ENCODE data around the gene RALGPS1.

Gene RALGPS1

DNA sequence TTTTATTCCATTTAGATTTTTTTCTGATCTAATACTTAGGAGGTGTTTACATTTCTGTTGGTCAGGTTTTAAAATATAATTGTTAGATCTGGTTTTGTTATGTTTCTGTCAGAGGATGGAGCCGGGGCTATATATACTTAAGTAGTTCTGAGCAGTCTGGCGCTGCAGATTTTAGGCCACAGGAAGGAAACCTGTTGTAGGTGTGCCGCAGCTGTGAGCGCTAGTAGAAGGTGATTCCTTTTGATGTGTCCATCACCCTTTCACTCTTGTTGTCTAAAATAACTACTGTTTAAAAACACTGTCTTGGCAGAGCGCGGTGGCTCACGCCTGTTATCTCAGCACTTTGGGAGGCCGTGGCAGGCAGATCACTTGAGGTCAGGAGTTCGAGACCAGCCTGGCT lies 37.2 kb upstream of the RALGPS1 start:
- Histone ChIP-seq H3K27me3 (ENCODE audit: control insufficient read depth, low read length) (no peaks in the 10 kb centered on the region), H3K4me1 (ENCODE audit: control insufficient read depth, low read length) (peaks cover 7% of the 10 kb centered on the region), H3K27ac (ENCODE audit: low read depth, low read length) (no peak overlapping the region), H3K36me3 (ENCODE audit: control insufficient read depth, low read length) (peaks cover 20% of the 10 kb centered on the region), H4K20me1 (ENCODE audit: control insufficient read depth, insufficient read depth, low read depth, low read length) (peaks cover 3% of the 10 kb centered on the region; the same call in 1 of the 2 replicates), H3K9me2 (replicated peaks; ENCODE audit: control insufficient read depth, low read length) (no peaks in the 10 kb centered on the region), H3F3A (ENCODE audit: control insufficient read depth, insufficient read depth) (peaks cover 8% of the 10 kb centered on the region; the same call in 1 of the 2 replicates), H3K9me3 (ENCODE audit: control insufficient read depth, insufficient read depth, low read length) (no peaks in the 10 kb centered on the region), H3K79me2 (ENCODE audit: control insufficient read depth, low read length) (peaks cover 20% of the 10 kb centered on the region), H3K4me3 (ENCODE audit: low read length) (no peak overlapping the region), H3K4me2 (ENCODE audit: low read length) (no peak overlapping the region)
- TF ChIP-seq, protein P1, sequence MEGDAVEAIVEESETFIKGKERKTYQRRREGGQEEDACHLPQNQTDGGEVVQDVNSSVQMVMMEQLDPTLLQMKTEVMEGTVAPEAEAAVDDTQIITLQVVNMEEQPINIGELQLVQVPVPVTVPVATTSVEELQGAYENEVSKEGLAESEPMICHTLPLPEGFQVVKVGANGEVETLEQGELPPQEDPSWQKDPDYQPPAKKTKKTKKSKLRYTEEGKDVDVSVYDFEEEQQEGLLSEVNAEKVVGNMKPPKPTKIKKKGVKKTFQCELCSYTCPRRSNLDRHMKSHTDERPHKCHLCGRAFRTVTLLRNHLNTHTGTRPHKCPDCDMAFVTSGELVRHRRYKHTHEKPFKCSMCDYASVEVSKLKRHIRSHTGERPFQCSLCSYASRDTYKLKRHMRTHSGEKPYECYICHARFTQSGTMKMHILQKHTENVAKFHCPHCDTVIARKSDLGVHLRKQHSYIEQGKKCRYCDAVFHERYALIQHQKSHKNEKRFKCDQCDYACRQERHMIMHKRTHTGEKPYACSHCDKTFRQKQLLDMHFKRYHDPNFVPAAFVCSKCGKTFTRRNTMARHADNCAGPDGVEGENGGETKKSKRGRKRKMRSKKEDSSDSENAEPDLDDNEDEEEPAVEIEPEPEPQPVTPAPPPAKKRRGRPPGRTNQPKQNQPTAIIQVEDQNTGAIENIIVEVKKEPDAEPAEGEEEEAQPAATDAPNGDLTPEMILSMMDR (IDR thresholded peaks at IDR 0.05; ENCODE audit: low read depth, low read length, poor library complexity, severe bottlenecking) = no peak
- no peak for TF ChIP-seq EZH2phosphoT487 (IDR thresholded peaks at IDR 0.05; ENCODE audit: borderline replicate concordance, low read length)

DNA sequence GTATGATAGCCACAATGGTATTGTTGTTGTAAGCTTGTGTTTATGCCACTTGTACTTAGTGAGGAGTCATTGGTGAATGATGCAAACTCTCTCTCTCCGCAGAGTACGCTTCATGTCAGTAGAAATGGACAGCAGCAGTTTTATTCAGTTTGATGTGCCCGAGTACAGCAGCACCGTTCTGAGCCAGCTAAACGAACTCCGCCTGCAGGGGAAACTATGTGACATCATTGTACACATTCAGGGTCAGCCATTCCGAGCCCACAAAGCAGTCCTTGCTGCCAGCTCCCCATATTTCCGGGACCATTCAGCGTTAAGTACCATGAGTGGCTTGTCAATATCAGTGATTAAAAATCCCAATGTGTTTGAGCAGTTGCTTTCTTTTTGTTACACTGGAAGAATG lies 35.3 kb upstream of the RALGPS1 start:
- Histone ChIP-seq H3K9me3 (ENCODE audit: control insufficient read depth, insufficient read depth, low read length) (no peaks in the 10 kb centered on the region), H3K36me3 (ENCODE audit: control insufficient read depth, low read length) (peaks cover 20% of the 10 kb centered on the region), H3F3A (ENCODE audit: control insufficient read depth, insufficient read depth) (peaks cover 6% of the 10 kb centered on the region; the same call in 1 of the 2 replicates), H3K27ac (ENCODE audit: low read depth, low read length) (no peak overlapping the region), H3K4me1 (ENCODE audit: control insufficient read depth, low read length) (peaks cover 4% of the 10 kb centered on the region), H3K9me2 (replicated peaks; ENCODE audit: control insufficient read depth, low read length) (no peaks in the 10 kb centered on the region), H3K79me2 (ENCODE audit: control insufficient read depth, low read length) (peaks cover 13% of the 10 kb centered on the region), H3K27me3 (ENCODE audit: control insufficient read depth, low read length) (no peaks in the 10 kb centered on the region), H3K4me2 (ENCODE audit: low read length) (no peak overlapping the region), H4K20me1 (ENCODE audit: control insufficient read depth, insufficient read depth, low read depth, low read length) (peaks cover 2% of the 10 kb centered on the region), H3K4me3 (ENCODE audit: low read length) (no peak overlapping the region)
- no peak for TF ChIP-seq EZH2phosphoT487 (IDR thresholded peaks at IDR 0.05; ENCODE audit: borderline replicate concordance, low read length)
- TF ChIP-seq, protein P1 (IDR thresholded peaks at IDR 0.05; ENCODE audit: low read depth, low read length, poor library complexity, severe bottlenecking) = no peak

DNA sequence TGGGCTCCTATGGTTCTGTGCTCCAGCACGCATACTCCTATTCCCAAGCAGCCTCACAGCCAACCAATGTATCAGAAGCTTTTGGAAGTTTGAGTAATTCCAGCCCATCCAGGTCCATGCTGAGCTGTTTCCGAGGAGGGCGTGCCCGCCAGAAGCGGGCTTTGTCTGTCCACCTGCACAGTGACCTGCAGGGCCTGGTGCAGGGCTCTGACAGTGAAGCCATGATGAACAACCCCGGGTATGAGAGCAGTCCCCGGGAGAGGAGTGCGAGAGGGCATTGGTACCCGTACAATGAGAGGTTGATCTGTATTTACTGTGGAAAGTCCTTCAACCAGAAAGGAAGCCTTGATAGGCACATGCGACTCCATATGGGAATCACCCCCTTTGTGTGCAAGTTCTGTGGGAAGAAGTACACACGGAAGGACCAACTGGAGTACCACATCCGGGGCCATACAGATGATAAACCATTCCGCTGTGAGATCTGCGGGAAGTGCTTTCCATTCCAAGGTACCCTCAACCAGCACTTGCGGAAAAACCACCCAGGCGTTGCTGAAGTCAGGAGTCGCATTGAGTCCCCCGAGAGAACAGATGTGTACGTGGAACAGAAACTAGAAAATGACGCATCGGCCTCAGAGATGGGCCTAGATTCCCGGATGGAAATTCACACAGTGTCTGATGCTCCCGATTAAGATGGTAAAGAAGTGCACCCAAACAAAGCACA lies 34.2 kb upstream of the RALGPS1 start:
- Histone ChIP-seq H3K4me3 (ENCODE audit: low read length) (no peak overlapping the region), H3K79me2 (ENCODE audit: control insufficient read depth, low read length) (peaks cover 8% of the 10 kb centered on the region)
- TF ChIP-seq EZH2phosphoT487 (IDR thresholded peaks at IDR 0.05; ENCODE audit: borderline replicate concordance, low read length) = no peak
- TF ChIP-seq, protein P1 (IDR thresholded peaks at IDR 0.05; ENCODE audit: low read depth, low read length, poor library complexity, severe bottlenecking) = no peak

More for the DNA sequence above, 34.2 kb upstream of the RALGPS1 start:
- Histone ChIP-seq H3K9me2 (replicated peaks; ENCODE audit: control insufficient read depth, low read length) (no peaks in the 10 kb centered on the region), H3F3A (ENCODE audit: control insufficient read depth, insufficient read depth) (peaks cover 2% of the 10 kb centered on the region; the same call in 1 of the 2 replicates), H3K36me3 (ENCODE audit: control insufficient read depth, low read length) (peaks cover 20% of the 10 kb centered on the region), H3K27ac (ENCODE audit: low read depth, low read length) (no peak overlapping the region), H3K27me3 (ENCODE audit: control insufficient read depth, low read length) (no peaks in the 10 kb centered on the region), H4K20me1 (ENCODE audit: control insufficient read depth, insufficient read depth, low read depth, low read length) (peaks cover 2% of the 10 kb centered on the region), H3K9me3 (ENCODE audit: control insufficient read depth, insufficient read depth, low read length) (no peaks in the 10 kb centered on the region), H3K4me2 (ENCODE audit: low read length) (no peak overlapping the region), H3K4me1 (ENCODE audit: control insufficient read depth, low read length) (peaks cover 4% of the 10 kb centered on the region)

Data from DOHH2 (cell line).